ENCODE data around the gene ANXA7. TPM values are rescaled to one million over a fixed set of nuclear protein-coding genes. Genes with fewer than 3 reads are reported as not detected.
"Not testable (repeated sequence)": the region's sequence is repeated elsewhere in the genome, so short reads cannot be mapped to it uniquely, and the experiment has no call there.

The ANXA7 gene
- polyA plus RNA-seq, 3 donors, result 82.3 to 88.0 (median 87.9) TPM

- DNase-seq (ENCODE audit: extremely low read depth in 1 of 11, low read depth in 9 of 11, low spot score in 4 of 11), result no peak
These were observed 47.2 kb downstream of the ANXA7 start for GRCh38 chr10:73366381-73367298.

GRCh38 chr10:73364964-73365363 is 48.9 kb downstream of the ANXA7 start:
- no peak for DNase-seq (ENCODE audit: extremely low read depth in 1 of 11, low read depth in 9 of 11, low spot score in 4 of 11)

GRCh38 chr10:73359492-73359891 is 54.4 kb downstream of the ANXA7 start:
- DNase-seq (ENCODE audit: extremely low read depth in 1 of 11, low read depth in 9 of 11, low spot score in 4 of 11), result no peak

GRCh38 chr10:73358331-73359279 is 55.3 kb downstream of the ANXA7 start, which contains the start of gene CFAP70:
Gene CFAP70, minus strand, starts transcription at chr10:73358864. Its CDS starts 4,068 bp downstream, at chr10:73354796.
- peak; percentile 94 to 98 (median 96) for DNase-seq (ENCODE audit: extremely low read depth in 1 of 11, low read depth in 9 of 11, low spot score in 4 of 11)

GRCh38 chr10:73357821-73358220 is 56.0 kb downstream of the ANXA7 start:
- DNase-seq (ENCODE audit: extremely low read depth in 1 of 11, low read depth in 9 of 11, low spot score in 4 of 11), result no peak

- DNase-seq (ENCODE audit: extremely low read depth in 1 of 11, low read depth in 9 of 11, low spot score in 4 of 11), result no peak
These were observed 56.7 kb downstream of the ANXA7 start for GRCh38 chr10:73357166-73357565.

- DNase-seq (ENCODE audit: extremely low read depth in 1 of 11, low read depth in 9 of 11, low spot score in 4 of 11), result no peak
These were observed 69.6 kb downstream of the ANXA7 start for GRCh38 chr10:73344269-73344668.

GRCh38 chr10:73340121-73340520 is 73.7 kb downstream of the ANXA7 start:
- no peak for DNase-seq (ENCODE audit: extremely low read depth in 1 of 11, low read depth in 9 of 11, low spot score in 4 of 11)

- no peak for DNase-seq (ENCODE audit: extremely low read depth in 1 of 11, low read depth in 9 of 11, low spot score in 4 of 11)
These were observed 74.4 kb downstream of the ANXA7 start for GRCh38 chr10:73339436-73339835.

GRCh38 chr10:73338801-73339368 is 75.0 kb downstream of the ANXA7 start:
- no peak for DNase-seq (ENCODE audit: extremely low read depth in 1 of 11, low read depth in 9 of 11, low spot score in 4 of 11)

- no peak for DNase-seq (ENCODE audit: extremely low read depth in 1 of 11, low read depth in 9 of 11, low spot score in 4 of 11)
These were observed 80.7 kb downstream of the ANXA7 start for GRCh38 chr10:73333202-73333601.

- DNase-seq (ENCODE audit: extremely low read depth in 1 of 11, low read depth in 9 of 11, low spot score in 4 of 11), result no peak
These were observed 81.5 kb downstream of the ANXA7 start for GRCh38 chr10:73332379-73332778.

- DNase-seq (ENCODE audit: extremely low read depth in 1 of 11, low read depth in 9 of 11, low spot score in 4 of 11), result not testable (repeated sequence)
These were observed 85.3 kb downstream of the ANXA7 start for GRCh38 chr10:73328523-73328922.

GRCh38 chr10:73325290-73325689 is 88.6 kb downstream of the ANXA7 start:
- not testable (repeated sequence) for DNase-seq (ENCODE audit: extremely low read depth in 1 of 11, low read depth in 9 of 11, low spot score in 4 of 11)

Other genes starting within 250 kb of the ANXA7 start
- gene ECD, start 246.1 kb downstream of the ANXA7 start, polyA plus RNA-seq (ENCODE audit: insufficient read length in 3 of 3), result 10 to 100 TPM; 35.0 to 40.3 (median 40.2) TPM
- gene FAM149B1, start 245.9 kb downstream of the ANXA7 start, polyA plus RNA-seq (ENCODE audit: insufficient read length in 3 of 3), result 10 to 100 TPM; 38.4 to 51.2 (median 46.4) TPM
- 10 to 100 TPM; 31.0 to 36.6 (median 31.3) TPM for gene DNAJC9, start 166.8 kb downstream of the ANXA7 start, polyA plus RNA-seq (ENCODE audit: insufficient read length in 3 of 3)
- 10 to 100 TPM; 76.4 to 92.9 (median 83.2) TPM for gene MRPS16, start 161.4 kb downstream of the ANXA7 start, polyA plus RNA-seq (ENCODE audit: insufficient read length in 3 of 3)
- gene CFAP70, start 55.2 kb downstream of the ANXA7 start, polyA plus RNA-seq (ENCODE audit: insufficient read length in 3 of 3), result 10 to 100 TPM; 11.9 to 22.8 (median 16.7) TPM
- gene MSS51, start 19.5 kb upstream of the ANXA7 start, polyA plus RNA-seq (ENCODE audit: insufficient read length in 3 of 3), result 1 to 10 TPM; 1.9 to 5.0 (median 2.5) TPM
- 10 to 100 TPM; 60.1 to 66.2 (median 64.0) TPM for gene PPP3CB, start 82.0 kb upstream of the ANXA7 start, polyA plus RNA-seq (ENCODE audit: insufficient read length in 3 of 3)
- gene USP54, start 177.3 kb upstream of the ANXA7 start, polyA plus RNA-seq (ENCODE audit: insufficient read length in 3 of 3), result 10 to 100 TPM; 34.1 to 45.7 (median 39.6) TPM
- gene MYOZ1, start 227.4 kb upstream of the ANXA7 start, polyA plus RNA-seq (ENCODE audit: insufficient read length in 3 of 3), result 1 to 10 TPM; 4.8 to 5.4 (median 5.0) TPM
- gene SYNPO2L, start 242.0 kb upstream of the ANXA7 start, polyA plus RNA-seq (ENCODE audit: insufficient read length in 3 of 3), result 1 to 10 TPM in 1 of 3 donors, under 1 TPM in 2; 0.28 to 1.6 (median 0.50) TPM